Fibroblast of villous mesenchyme (primary cell): ENCODE data around the gene C11orf54. TPM values are rescaled to one million over a fixed set of nuclear protein-coding genes. Genes with fewer than 3 reads are reported as not detected.
"Not testable (repeated sequence)": the region's sequence is repeated elsewhere in the genome, so short reads cannot be mapped to it uniquely, and the experiment has no call there.

ENCODE experiments used
- DNase-seq: peaks from one replicate; pipeline ENCODE4 v3.0.0-alpha.2; 2010; ENCODE audit warnings: low read depth
- H3K4me3 ChIP-seq: 2 replicates; pipeline ENCODE4 v1.5.1; 2011; ENCODE audit warnings: low read depth, mild to moderate bottlenecking, low read length
- total RNA-seq: library from RNA; depleted of rRNA; stranded (reverse); fragments of >200 nt; gene quantifications from 2 replicates; pipeline ENCODE4 v1.2.3, GENCODE V29; 2012
- TF ChIP-seq, protein P1 (sequence below): IDR thresholded peaks from 2 replicates; pipeline ENCODE4 v1.5.1; 2012; ENCODE audit warnings: low read depth, mild to moderate bottlenecking, low read length; ENCODE audit not compliant: insufficient read depth

Gene C11orf54
- total RNA-seq, 1 donor, result 13.8 TPM

DNA sequence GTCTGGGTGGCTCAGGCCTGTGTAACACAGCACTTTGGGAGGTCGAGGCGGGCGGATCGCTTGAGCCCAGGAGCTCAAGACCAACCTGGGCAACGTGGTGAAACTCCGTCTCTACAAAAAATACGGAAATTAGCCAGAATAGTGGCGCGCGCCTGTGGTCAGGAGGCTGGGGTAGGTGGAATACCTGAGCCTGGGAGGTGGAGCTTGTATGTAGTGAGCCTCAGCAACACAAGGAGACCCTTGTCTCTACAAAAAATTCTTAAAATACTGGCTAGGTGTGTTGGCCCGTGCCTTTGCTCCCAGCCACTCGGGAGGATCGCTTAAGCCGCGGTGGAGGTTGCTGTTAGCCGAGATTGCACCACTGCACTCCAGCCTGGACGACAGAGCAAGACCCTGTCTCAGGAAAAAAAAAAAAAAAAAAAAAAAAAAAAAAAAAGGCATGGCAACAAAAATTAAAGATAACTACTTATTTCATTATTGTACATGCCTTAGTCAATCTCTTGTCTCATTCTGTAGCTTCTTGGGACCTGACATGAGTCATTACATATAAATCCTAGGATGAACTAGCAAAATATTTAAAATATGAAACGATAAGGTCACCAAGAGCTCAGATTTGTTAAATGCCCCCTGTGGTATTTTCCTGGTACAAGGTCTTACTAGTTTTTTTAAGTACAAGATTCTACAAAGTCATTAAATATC, 1.3 kb upstream of the C11orf54 start:
- peak overlapping the region; percentile 98 for H3K4me3 ChIP-seq
- TF ChIP-seq, protein P1, sequence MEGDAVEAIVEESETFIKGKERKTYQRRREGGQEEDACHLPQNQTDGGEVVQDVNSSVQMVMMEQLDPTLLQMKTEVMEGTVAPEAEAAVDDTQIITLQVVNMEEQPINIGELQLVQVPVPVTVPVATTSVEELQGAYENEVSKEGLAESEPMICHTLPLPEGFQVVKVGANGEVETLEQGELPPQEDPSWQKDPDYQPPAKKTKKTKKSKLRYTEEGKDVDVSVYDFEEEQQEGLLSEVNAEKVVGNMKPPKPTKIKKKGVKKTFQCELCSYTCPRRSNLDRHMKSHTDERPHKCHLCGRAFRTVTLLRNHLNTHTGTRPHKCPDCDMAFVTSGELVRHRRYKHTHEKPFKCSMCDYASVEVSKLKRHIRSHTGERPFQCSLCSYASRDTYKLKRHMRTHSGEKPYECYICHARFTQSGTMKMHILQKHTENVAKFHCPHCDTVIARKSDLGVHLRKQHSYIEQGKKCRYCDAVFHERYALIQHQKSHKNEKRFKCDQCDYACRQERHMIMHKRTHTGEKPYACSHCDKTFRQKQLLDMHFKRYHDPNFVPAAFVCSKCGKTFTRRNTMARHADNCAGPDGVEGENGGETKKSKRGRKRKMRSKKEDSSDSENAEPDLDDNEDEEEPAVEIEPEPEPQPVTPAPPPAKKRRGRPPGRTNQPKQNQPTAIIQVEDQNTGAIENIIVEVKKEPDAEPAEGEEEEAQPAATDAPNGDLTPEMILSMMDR, result no peak
- peak; percentile 28 for DNase-seq

DNA sequence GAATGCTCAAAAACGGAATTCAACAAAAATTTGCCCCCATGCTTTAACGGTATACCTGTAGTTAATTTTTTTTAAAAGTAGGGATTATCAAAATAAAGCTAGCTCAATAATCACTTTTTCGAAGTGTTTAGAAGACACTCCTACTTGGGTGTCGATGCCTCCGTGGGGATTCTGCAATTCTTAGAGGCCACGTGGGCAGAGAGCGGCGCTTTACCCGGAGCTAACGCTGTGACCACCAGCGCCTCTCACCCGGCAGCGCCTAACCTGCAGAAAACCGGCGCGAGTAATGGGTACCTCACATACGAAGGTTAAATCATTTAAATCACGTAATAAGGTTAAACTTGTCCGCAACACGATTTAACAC, 760 bp upstream of the C11orf54 start:
- H3K4me3 ChIP-seq, result peak overlapping the region; percentile 98
- peak; percentile 73 for DNase-seq
- TF ChIP-seq, protein P1, result no peak

DNA sequence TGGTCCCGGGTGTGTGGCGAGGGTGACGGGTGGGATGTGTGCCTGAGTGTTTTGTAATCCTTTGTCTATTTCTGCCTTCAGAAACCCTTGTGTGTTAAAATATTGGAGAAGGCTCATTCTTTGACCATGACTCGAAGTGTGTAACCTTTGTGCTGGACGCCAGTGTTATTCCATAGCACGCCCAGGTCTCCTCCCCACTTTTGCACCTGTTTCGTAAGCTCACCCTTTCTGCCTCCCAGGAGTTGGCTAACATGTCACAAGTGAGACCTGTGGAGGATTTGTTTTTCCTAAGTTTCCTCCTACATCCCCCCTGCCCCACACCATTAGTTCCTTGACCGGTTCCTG, 382 bp downstream of the C11orf54 start:
- DNase-seq, result peak; percentile 87
- TF ChIP-seq, protein P1, result no peak
- H3K4me3 ChIP-seq, result peak overlapping the region; percentile 98

DNA sequence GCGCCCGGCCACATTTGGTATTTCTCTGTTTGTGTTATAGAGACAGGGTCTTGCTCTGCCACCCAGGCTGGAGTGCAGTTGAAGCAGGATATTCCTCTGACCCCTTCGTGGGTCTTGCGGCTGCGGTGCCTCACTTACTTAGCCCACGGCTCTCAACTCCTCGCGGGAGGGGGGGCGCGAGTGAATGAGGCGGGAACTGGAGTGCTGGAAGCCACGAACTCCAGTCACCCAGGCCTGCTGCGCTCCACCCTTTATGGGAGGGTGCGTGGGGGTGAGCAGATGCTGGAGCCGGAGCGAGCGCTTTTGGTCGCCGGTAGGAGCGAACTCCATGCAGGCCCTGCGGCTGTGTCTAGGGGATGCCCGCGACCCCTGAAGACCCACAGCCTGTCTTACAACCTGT, 1.8 kb downstream of the C11orf54 start:
- no peak overlapping the region for H3K4me3 ChIP-seq
- TF ChIP-seq, protein P1, result no peak
- no peak for DNase-seq

DNA sequence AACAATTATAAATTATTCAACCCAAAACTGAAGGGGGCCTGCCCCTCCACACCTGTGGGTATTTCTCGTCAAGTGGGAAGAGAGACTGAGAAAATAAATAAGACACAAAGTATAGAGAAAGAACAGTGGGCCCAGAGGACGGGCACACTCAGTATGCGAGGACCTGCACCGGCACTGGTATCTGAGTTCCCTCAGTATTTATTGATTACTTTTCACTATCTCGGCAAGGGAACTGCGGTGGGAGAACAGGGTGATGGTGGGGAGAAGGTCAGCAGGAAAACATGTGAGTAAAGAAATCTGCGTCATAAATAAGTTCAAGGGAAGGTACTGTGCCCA, 3.2 kb downstream of the C11orf54 start:
- no peak overlapping the region for H3K4me3 ChIP-seq
- no peak for DNase-seq
- TF ChIP-seq, protein P1, result no peak

DNA sequence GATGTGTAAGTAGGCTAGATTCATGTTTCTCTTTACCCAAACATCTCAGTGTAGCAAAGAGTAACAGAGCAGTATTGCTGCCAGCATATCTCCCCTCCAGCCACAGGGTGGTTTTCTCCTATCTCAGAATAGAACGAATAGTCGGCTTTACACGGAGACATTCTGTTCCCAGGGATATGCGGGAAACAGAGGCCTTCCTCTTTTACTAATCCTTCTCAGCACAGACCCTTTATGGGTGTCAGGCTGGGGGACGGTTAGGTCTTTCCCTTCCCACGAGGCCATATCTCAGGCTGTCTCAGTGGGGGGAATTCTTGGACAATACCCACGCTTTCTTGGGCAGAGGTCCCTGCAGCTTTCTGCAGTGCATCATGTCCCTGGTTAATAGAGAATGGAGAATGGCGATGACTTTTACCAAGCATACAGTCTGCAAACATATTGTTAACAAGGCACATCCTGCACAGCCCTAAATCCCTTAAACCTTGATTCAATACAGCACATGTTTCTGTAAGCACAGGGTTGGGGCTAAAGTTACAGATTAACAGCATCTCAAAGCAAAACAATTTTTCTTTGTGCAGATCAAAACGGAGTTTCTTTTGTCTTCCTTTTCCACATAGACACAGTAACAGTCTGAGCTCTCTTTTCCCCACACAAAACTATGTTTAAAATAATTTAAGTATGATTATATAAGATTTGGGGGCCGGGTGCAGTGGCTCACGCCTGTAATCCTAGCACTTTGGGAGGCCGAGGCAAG, 3.7 kb downstream of the C11orf54 start:
- H3K4me3 ChIP-seq, result not testable (repeated sequence)
- DNase-seq, result peak; percentile 48

DNA sequence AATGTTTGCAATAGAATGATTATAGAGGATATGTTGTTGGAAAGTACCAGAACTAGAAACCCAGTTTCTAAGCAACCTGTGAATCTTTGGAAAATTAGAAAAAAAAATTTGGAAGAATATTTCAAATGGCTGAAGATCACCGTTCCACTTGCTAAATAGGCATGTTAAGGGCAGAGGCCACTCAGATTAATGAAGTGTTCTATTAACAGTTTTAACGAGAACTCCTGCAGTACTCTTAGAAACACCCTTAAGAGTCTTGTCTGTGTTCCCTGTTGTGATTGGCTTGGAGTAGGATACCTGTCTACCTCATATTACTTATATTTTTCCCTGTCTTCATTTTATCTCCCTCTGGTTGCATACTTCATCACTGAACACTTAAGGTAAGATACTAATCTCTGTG, 4.6 kb downstream of the C11orf54 start:
- H3K4me3 ChIP-seq, result no peak overlapping the region
- DNase-seq, result no peak
- TF ChIP-seq, protein P1, result no peak
